Mesendoderm (in vitro differentiated cells): ENCODE data around the gene PTTG2.

Experiments used
- DNase-seq: peaks from one replicate; pipeline ENCODE4 v3.0.0; 2013
- H2AK5ac ChIP-seq: 2 replicates; pipeline ENCODE4 v1.6.1; 2013; ENCODE audit warnings: low read length, inconsistent platforms
- H2BK120ac ChIP-seq: 2 replicates; pipeline ENCODE4 v1.6.1; 2013; ENCODE audit warnings: low read depth, mild to moderate bottlenecking, low read length, moderate library complexity, mixed read lengths
- H2BK15ac ChIP-seq: replicated peaks from 2 replicates; pipeline ENCODE4 v1.6.1; 2013; ENCODE audit warnings: low read depth, mild to moderate bottlenecking, moderate library complexity
- H2BK5ac ChIP-seq: 2 replicates; pipeline ENCODE4 v1.6.1; 2013; ENCODE audit warnings: low read length, inconsistent platforms
- H3K18ac ChIP-seq: 2 replicates; pipeline ENCODE4 v1.6.1; 2013; ENCODE audit warnings: mild to moderate bottlenecking, low read length, mixed read lengths
- H3K23ac ChIP-seq: one replicate; pipeline ENCODE4 v1.6.1; 2013; ENCODE audit warnings: low read length
- H3K27ac ChIP-seq: 2 replicates; pipeline ENCODE4 v1.5.1; 2013; ENCODE audit warnings: low read depth, mild to moderate bottlenecking, inconsistent platforms, low read length, moderate library complexity
- H3K27me3 ChIP-seq: 2 replicates; pipeline ENCODE4 v1.6.1; 2013; ENCODE audit warnings: low read length, control low read depth, mild to moderate bottlenecking, inconsistent platforms; ENCODE audit not compliant: insufficient read depth, poor library complexity
- H3K36me3 ChIP-seq: 2 replicates; pipeline ENCODE4 v1.6.1; 2013; ENCODE audit warnings: low read length, inconsistent platforms; ENCODE audit not compliant: control insufficient read depth, insufficient read depth
- H3K4ac ChIP-seq: one replicate; pipeline ENCODE4 v1.6.1; 2013; ENCODE audit warnings: low read depth, mild to moderate bottlenecking, low read length, moderate library complexity
- H3K4me1 ChIP-seq: 2 replicates; pipeline ENCODE4 v1.6.1; 2013; ENCODE audit warnings: low read depth, low read length, inconsistent platforms; ENCODE audit not compliant: control insufficient read depth
- H3K4me2 ChIP-seq: 2 replicates; pipeline ENCODE4 v1.6.1; 2013; ENCODE audit warnings: low read length
- H3K4me3 ChIP-seq: 2 replicates; pipeline ENCODE4 v1.5.1; 2013; ENCODE audit warnings: mild to moderate bottlenecking, low read length
- H3K56ac ChIP-seq: one replicate; pipeline ENCODE4 v1.6.1; 2013; ENCODE audit warnings: low read length
- H3K79me1 ChIP-seq: 2 replicates; pipeline ENCODE4 v1.6.1; 2013; ENCODE audit warnings: low read length, inconsistent platforms
- H3K79me2 ChIP-seq: 2 replicates; pipeline ENCODE4 v1.6.1; 2013; ENCODE audit warnings: mild to moderate bottlenecking, low read length; ENCODE audit not compliant: control insufficient read depth, insufficient read depth
- H3K9ac ChIP-seq: 2 replicates; pipeline ENCODE4 v1.6.1; 2013; ENCODE audit warnings: low read length, inconsistent platforms
- H4K5ac ChIP-seq: one replicate; pipeline ENCODE4 v1.6.1; 2013; ENCODE audit warnings: low read length
- H4K8ac ChIP-seq: one replicate; pipeline ENCODE4 v1.6.1; 2013; ENCODE audit warnings: low read depth, mild to moderate bottlenecking, control low read depth, low read length, moderate library complexity
- WGBS: extraction: QIAGEN DNeasy Blood & Tissue Kit; methylation state at CpG from one replicate; pipeline ENCODE4 v1.1.7; 2013; ENCODE audit warnings: low lambda C conversion rate, missing lambda C conversion rate; ENCODE audit not compliant: insufficient coverage; ENCODE audit errors: extremely low coverage; 5-methylcytosine and 5-hydroxymethylcytosine counted together

Gene PTTG2

DNA sequence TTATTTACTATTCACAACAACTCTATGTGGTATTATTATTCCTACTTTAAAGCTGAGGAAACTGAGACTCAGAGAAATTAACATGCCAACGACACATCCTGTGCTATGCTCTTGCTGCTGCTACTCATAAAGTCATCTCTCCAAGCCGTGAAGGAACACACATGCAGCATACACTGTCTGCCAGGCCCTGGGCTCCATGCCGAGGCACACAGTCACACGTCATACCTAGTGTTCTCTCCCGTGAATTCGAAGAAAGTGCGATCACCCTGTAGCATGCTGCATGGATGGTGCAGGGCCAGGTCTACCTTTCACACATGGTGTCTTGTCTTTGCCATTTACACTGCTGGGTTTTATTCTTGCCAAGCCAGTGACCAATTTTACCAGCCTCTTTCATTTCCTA is 35.3 kb upstream of the PTTG2 start:
- no CpG with 5 or more reads among the region's 7 CpGs for WGBS
- Histone ChIP-seq H3K4me2 (no peak overlapping the region), H3K79me1 (no peaks in the 10 kb centered on the region), H2BK120ac (no peak overlapping the region), H3K36me3 (no peaks in the 10 kb centered on the region), H4K8ac (no peak overlapping the region), H3K9ac (no peak overlapping the region), H3K27ac (no peak overlapping the region), H2BK5ac (no peak overlapping the region), H2AK5ac (no peak overlapping the region), H4K5ac (no peak overlapping the region), H3K27me3 (no peaks in the 10 kb centered on the region), H3K56ac (no peak overlapping the region), H2BK15ac (no peak overlapping the region), H3K18ac (no peak overlapping the region), H3K79me2 (no peaks in the 10 kb centered on the region), H3K4ac (no peak overlapping the region), H3K4me3 (no peak overlapping the region), H3K23ac (no peak overlapping the region), H3K4me1 (no peaks in the 10 kb centered on the region)
- no peak for DNase-seq

DNA sequence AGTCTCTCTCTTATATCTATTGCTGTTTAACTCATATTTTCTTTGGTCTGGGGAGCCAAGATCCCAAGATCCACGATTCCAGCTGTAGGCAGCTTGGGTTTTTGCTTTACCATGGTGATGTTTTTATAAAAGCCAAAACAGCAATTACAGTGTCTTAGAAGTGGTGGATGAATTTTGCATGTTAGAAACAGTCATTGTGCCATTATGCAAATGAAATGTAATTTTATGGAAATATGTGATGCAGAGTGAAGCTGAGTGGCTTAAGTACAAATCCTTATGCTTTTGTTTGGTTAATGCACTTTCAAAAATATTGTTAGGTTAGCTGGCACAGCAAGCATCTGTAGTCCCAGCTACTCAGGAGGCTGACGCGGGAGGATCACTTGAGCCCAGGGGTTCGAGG is 32.8 kb upstream of the PTTG2 start:
- no peak for DNase-seq
- H3K4me3 ChIP-seq: no peak overlapping the region
- no peak overlapping the region for H3K27ac ChIP-seq
- H3K79me2 ChIP-seq: no peaks in the 10 kb centered on the region
- H3K27me3 ChIP-seq: no peaks in the 10 kb centered on the region
- no peak overlapping the region for H3K18ac ChIP-seq
- no CpG with 5 or more reads among the region's 4 CpGs for WGBS
- no peak overlapping the region for H3K23ac ChIP-seq
- no peaks in the 10 kb centered on the region for H3K36me3 ChIP-seq
- H3K79me1 ChIP-seq: no peaks in the 10 kb centered on the region
- H3K9ac ChIP-seq: no peak overlapping the region
- H3K4me1 ChIP-seq: no peaks in the 10 kb centered on the region
- H3K4me2 ChIP-seq: no peak overlapping the region
- H4K5ac ChIP-seq: no peak overlapping the region
- H4K8ac ChIP-seq: no peak overlapping the region
- no peak overlapping the region for H3K4ac ChIP-seq
- no peak overlapping the region for H2BK120ac ChIP-seq
- no peak overlapping the region for H2AK5ac ChIP-seq
- no peak overlapping the region for H2BK15ac ChIP-seq
- H2BK5ac ChIP-seq: no peak overlapping the region
- no peak overlapping the region for H3K56ac ChIP-seq

DNA sequence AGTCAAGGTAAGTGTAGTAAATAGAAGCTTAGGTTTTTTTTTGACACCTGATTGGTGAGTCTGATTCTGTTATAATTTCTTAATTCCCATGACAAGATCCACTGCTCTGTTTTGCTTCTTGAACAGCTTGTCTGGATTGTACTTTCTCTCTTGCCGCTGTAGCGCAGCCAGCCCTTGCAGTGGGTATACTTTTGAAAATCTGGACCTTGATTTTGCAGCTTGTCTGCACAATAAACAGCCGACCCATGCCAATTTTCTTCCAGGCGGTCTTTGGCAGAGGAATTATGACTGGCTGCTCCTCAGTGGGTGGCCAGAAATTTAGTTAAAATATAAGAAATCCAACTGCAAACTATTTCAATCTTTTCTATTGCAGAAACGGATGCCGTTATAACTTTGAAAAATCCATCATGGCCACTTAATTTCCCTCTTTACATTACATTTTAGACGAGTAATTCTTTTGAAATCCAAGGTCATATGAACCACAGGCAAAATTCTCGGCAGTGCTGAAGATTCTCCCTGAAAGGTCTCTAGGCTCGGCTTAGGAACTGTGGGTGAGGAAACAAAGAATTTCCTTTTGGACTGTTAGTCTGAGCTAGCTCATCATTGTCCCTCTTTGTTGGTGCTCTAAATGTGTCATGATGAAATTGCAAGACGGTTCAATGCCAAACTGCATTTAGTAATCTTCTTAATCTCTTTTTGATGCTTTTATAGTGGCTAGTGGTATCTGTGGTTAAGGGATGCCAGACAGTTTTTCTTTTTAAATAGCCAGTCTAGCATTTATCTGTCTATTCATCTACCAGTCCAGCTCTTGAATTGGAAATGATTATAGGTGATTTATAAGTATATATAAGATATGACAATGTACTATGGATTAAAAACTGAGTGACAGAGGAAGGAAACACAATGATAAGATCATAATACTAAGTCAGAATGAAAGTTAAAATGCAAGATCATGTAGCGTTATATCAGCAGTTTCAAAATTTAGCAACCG is 31.5 kb upstream of the PTTG2 start:
- H2BK15ac ChIP-seq: no peak overlapping the region
- no peak overlapping the region for H2BK5ac ChIP-seq
- no peaks in the 10 kb centered on the region for H3K4me1 ChIP-seq
- H4K5ac ChIP-seq: no peak overlapping the region
- H3K27ac ChIP-seq: no peak overlapping the region
- H3K4me2 ChIP-seq: no peak overlapping the region
- no peaks in the 10 kb centered on the region for H3K79me1 ChIP-seq
- no peak overlapping the region for H3K9ac ChIP-seq
- no peak overlapping the region for H3K4ac ChIP-seq
- no peak overlapping the region for H2BK120ac ChIP-seq
- H3K27me3 ChIP-seq: no peaks in the 10 kb centered on the region
- no peak overlapping the region for H3K4me3 ChIP-seq
- H3K23ac ChIP-seq: no peak overlapping the region
- H2AK5ac ChIP-seq: no peak overlapping the region
- no peaks in the 10 kb centered on the region for H3K79me2 ChIP-seq
- WGBS: no CpG with 5 or more reads among the region's 12 CpGs
- no peak overlapping the region for H4K8ac ChIP-seq
- no peak for DNase-seq
- H3K56ac ChIP-seq: no peak overlapping the region
- no peaks in the 10 kb centered on the region for H3K36me3 ChIP-seq
- H3K18ac ChIP-seq: no peak overlapping the region

DNA sequence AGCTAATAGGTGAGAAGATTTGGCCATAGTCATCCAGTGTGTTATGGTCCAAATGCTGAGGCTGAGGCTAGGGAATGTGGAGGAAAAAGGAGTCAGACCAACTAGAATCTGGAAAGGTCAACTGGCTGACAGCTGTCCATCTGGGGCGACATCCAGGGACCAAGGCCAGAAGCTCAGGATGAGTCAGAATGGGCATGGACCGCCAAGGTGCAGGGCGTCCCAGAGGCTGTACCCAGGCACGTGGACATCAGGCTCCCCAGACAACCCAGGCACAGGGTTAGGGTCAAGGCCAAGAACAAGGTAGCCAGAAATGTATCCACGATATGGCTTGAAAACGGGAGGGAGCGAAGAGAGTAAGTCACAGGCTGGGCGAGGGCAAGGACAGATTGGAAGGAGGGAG is 26.1 kb upstream of the PTTG2 start:
- Histone ChIP-seq H3K4me2 (no peak overlapping the region), H3K27me3 (no peaks in the 10 kb centered on the region), H3K79me1 (no peaks in the 10 kb centered on the region), H2AK5ac (no peak overlapping the region), H2BK120ac (no peak overlapping the region), H3K9ac (no peak overlapping the region), H4K8ac (no peak overlapping the region), H3K79me2 (no peaks in the 10 kb centered on the region), H3K27ac (no peak overlapping the region), H2BK15ac (no peak overlapping the region), H3K56ac (no peak overlapping the region), H3K36me3 (no peaks in the 10 kb centered on the region), H2BK5ac (no peak overlapping the region), H3K4ac (no peak overlapping the region), H3K18ac (no peak overlapping the region), H3K4me1 (no peaks in the 10 kb centered on the region), H3K23ac (no peak overlapping the region), H4K5ac (no peak overlapping the region), H3K4me3 (no peak overlapping the region)
- DNase-seq: no peak
- WGBS: no CpG with 5 or more reads among the region's 8 CpGs

- Histone ChIP-seq H3K9ac (no peak overlapping the region), H3K27me3 (no peaks in the 10 kb centered on the region), H3K23ac (no peak overlapping the region), H4K5ac (no peak overlapping the region), H3K4ac (no peak overlapping the region), H3K18ac (no peak overlapping the region), H3K4me3 (no peak overlapping the region), H2BK15ac (no peak overlapping the region), H3K36me3 (no peaks in the 10 kb centered on the region), H3K56ac (no peak overlapping the region), H2AK5ac (no peak overlapping the region), H3K4me1 (no peaks in the 10 kb centered on the region), H4K8ac (no peak overlapping the region), H3K79me2 (no peaks in the 10 kb centered on the region), H2BK5ac (no peak overlapping the region), H3K79me1 (no peaks in the 10 kb centered on the region), H3K27ac (no peak overlapping the region), H2BK120ac (no peak overlapping the region), H3K4me2 (no peak overlapping the region)
- WGBS: no CpG with 5 or more reads among the region's 3 CpGs
- DNase-seq: no peak
Observed at GRCh38 chr4:37934609-37935008, 25.6 kb upstream of the PTTG2 start.

DNA sequence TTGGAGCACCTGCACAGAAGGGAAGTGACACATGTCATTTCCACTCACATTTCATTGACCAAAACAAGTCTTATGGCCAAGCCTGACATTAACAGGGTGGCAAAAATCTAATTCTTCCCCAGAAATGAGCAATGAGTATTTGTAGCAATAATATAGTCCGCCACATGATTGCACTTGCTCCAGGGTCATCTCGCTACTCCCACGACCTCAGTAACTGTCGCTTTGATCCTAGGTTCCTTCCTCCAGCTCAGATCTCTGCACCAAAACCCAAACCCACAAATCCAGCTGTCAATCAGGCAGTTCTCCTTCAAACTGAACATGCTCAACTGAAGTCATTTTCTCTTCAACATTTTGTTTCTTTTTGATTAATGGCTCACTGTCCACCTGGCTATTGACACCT is 25.2 kb upstream of the PTTG2 start:
- Histone ChIP-seq H2BK15ac (no peak overlapping the region), H4K5ac (no peak overlapping the region), H3K56ac (no peak overlapping the region), H3K4me1 (no peaks in the 10 kb centered on the region), H3K79me2 (no peaks in the 10 kb centered on the region), H4K8ac (no peak overlapping the region), H3K23ac (no peak overlapping the region), H3K27ac (no peak overlapping the region), H2AK5ac (no peak overlapping the region), H2BK120ac (no peak overlapping the region), H3K4me2 (no peak overlapping the region), H3K4me3 (no peak overlapping the region), H3K27me3 (no peaks in the 10 kb centered on the region), H3K9ac (no peak overlapping the region), H3K4ac (no peak overlapping the region), H3K18ac (no peak overlapping the region), H2BK5ac (no peak overlapping the region), H3K79me1 (no peaks in the 10 kb centered on the region), H3K36me3 (no peaks in the 10 kb centered on the region)
- DNase-seq: no peak
- WGBS: no CpG with 5 or more reads among the region's 4 CpGs
